Measurements from ENCODE around the gene ADAMTSL3.

Gene ADAMTSL3

GRCh38 chr15:83998486-83998885, 344.6 kb downstream of the ADAMTSL3 start:
- H3K9me3 ChIP-seq (ENCODE audit: insufficient read depth, low read length), result no peaks in the 10 kb centered on the region

DNA sequence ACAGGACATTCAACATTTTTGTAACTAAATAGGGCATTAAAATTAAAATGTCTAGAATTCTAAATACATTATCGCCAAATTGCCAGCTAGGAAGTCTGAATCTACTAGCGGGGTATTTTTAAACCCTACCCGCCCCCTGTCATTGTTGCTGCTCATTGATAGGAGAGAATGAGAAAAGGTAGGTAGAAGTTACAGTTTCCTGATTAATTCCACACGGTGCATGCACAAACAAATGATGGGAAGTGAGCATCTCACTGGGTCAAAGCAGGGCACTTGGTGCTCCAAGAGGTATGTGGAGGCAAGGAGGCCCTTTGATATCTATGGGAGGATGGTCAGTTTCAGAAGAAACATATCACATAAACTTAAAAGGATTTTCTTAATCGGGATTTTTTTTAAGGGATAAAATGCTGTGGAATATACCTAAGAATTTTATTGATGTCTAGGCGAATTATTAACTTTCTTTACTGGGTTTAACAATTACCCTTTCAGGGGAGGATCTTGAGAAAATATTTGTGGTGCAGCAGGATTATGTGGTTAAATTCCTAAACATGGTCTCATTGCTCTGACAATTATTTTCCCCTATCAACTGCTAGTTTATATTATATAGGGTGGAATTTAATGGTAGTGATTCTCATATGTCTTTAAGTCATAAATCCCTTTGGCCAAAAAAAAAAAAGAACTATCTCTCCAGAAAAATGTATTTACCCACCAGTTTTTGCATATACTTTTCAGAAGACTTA, 345.6 kb downstream of the ADAMTSL3 start:
- TF ChIP-seq SUZ12 (IDR thresholded peaks at IDR 0.05; ENCODE audit: extremely low read depth, insufficient read depth, insufficient read length), result no peak
- TF ChIP-seq ZNF274 (IDR thresholded peaks at IDR 0.05; ENCODE audit: low read depth, low read length), result no peak
- no peak for TF ChIP-seq YY1 (IDR thresholded peaks at IDR 0.05; ENCODE audit: insufficient read depth, insufficient read length)
- DNase-seq (ENCODE audit: low read depth, low spot score), result no peak
- Histone ChIP-seq H3K4me1 (ENCODE audit: insufficient read depth, insufficient read length) (no peaks in the 10 kb centered on the region), H3K4me3 (ENCODE audit: insufficient read length, low read depth) (no peak overlapping the region), H3K27me3 (ENCODE audit: insufficient read depth, insufficient read length) (no peaks in the 10 kb centered on the region), H3K9ac (ENCODE audit: insufficient read length, low read depth) (no peak overlapping the region), H3K9me3 (ENCODE audit: insufficient read depth, low read length) (no peaks in the 10 kb centered on the region), H3K36me3 (ENCODE audit: insufficient read depth, insufficient read length, low read length) (no peaks in the 10 kb centered on the region)

More at GRCh38 chr15:83998486-83998885, 344.6 kb downstream of the ADAMTSL3 start:
- Histone ChIP-seq H3K36me3 (ENCODE audit: insufficient read depth, insufficient read length, low read length) (no peaks in the 10 kb centered on the region), H3K27me3 (ENCODE audit: insufficient read depth, insufficient read length) (no peaks in the 10 kb centered on the region), H3K4me1 (ENCODE audit: insufficient read depth, insufficient read length) (no peaks in the 10 kb centered on the region), H3K4me3 (ENCODE audit: insufficient read length, low read depth) (no peak overlapping the region), H3K9ac (ENCODE audit: insufficient read length, low read depth) (no peak overlapping the region)
- no peak for TF ChIP-seq YY1 (IDR thresholded peaks at IDR 0.05; ENCODE audit: insufficient read depth, insufficient read length)
- no peak for TF ChIP-seq SUZ12 (IDR thresholded peaks at IDR 0.05; ENCODE audit: extremely low read depth, insufficient read depth, insufficient read length)
- no peak for TF ChIP-seq ZNF274 (IDR thresholded peaks at IDR 0.05; ENCODE audit: low read depth, low read length)
- no peak for DNase-seq (ENCODE audit: low read depth, low spot score)

DNA sequence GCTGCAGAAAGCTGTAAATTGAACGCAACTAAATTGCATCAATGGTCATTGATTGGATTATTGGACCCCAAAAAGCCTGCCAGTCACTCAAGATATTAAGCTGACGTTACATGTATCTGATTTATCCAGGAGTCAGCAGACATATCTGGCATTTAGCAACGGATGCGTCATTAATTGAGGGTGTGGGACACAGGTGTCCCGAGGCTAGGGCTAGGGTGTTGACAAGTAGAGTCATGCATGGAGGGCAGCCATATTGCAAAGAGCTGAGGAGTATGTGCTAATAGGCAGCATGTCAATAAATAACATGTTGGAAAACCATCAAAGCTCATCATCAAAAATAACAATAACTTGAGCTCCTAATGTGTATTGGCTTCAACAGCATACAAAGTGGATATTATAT, 347.1 kb downstream of the ADAMTSL3 start:
- no peak overlapping the region for H3K4me3 ChIP-seq (ENCODE audit: insufficient read length, low read depth)
- H3K9me3 ChIP-seq (ENCODE audit: insufficient read depth, low read length), result no peaks in the 10 kb centered on the region
- no peak overlapping the region for H3K9ac ChIP-seq (ENCODE audit: insufficient read length, low read depth)
- no peak for DNase-seq (ENCODE audit: low read depth, low spot score)
- H3K4me1 ChIP-seq (ENCODE audit: insufficient read depth, insufficient read length), result no peaks in the 10 kb centered on the region
- TF ChIP-seq SUZ12 (IDR thresholded peaks at IDR 0.05; ENCODE audit: extremely low read depth, insufficient read depth, insufficient read length) (no peak), YY1 (IDR thresholded peaks at IDR 0.05; ENCODE audit: insufficient read depth, insufficient read length) (no peak), ZNF274 (IDR thresholded peaks at IDR 0.05; ENCODE audit: low read depth, low read length) (no peak)
- H3K27me3 ChIP-seq (ENCODE audit: insufficient read depth, insufficient read length), result no peaks in the 10 kb centered on the region
- H3K36me3 ChIP-seq (ENCODE audit: insufficient read depth, insufficient read length, low read length), result no peaks in the 10 kb centered on the region

GRCh38 chr15:84001655-84002054, 347.7 kb downstream of the ADAMTSL3 start:
- no peak for DNase-seq (ENCODE audit: low read depth, low spot score)
- no peak overlapping the region for H3K4me3 ChIP-seq (ENCODE audit: insufficient read length, low read depth)
- no peaks in the 10 kb centered on the region for H3K36me3 ChIP-seq (ENCODE audit: insufficient read depth, insufficient read length, low read length)
- H3K27me3 ChIP-seq (ENCODE audit: insufficient read depth, insufficient read length), result no peaks in the 10 kb centered on the region
- TF ChIP-seq ZNF274 (IDR thresholded peaks at IDR 0.05; ENCODE audit: low read depth, low read length), result no peak
- TF ChIP-seq YY1 (IDR thresholded peaks at IDR 0.05; ENCODE audit: insufficient read depth, insufficient read length), result no peak
- no peak for TF ChIP-seq SUZ12 (IDR thresholded peaks at IDR 0.05; ENCODE audit: extremely low read depth, insufficient read depth, insufficient read length)
- H3K9ac ChIP-seq (ENCODE audit: insufficient read length, low read depth), result no peak overlapping the region
- H3K9me3 ChIP-seq (ENCODE audit: insufficient read depth, low read length), result no peaks in the 10 kb centered on the region
- H3K4me1 ChIP-seq (ENCODE audit: insufficient read depth, insufficient read length), result no peaks in the 10 kb centered on the region

DNA sequence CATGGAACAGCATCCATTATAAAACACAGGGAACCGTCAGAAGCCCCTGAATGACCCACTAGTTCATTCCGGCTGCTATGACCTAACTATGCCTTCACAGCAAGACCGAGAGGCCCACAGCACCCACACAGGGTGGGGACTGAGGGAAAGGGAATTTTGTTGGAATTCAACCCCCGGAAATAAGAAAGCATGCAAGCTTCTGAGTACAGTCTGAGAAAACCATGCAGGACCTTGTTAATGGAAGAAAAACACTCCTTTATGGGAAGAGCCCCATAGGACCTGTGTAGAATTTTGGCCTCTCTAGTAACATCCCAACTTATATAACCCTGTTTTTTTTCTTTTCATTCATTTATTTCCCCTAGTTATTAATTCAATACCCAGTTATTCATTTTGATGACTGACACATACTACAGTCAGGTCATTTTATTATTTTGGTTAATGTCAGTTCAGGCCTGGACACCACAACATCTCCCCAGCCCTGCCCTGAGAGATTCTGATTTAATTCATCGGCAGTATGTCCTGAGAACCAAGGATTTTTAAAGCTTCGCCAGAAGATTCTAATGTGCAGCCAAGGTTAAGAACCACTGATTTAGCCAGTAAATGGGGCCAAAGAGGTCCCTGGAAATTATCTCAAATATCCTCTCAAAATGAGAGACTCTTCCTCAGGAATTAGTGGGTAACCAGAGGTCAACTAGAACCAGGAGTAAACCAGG, 350.0 kb downstream of the ADAMTSL3 start:
- Histone ChIP-seq H3K36me3 (ENCODE audit: insufficient read depth, insufficient read length, low read length) (no peaks in the 10 kb centered on the region), H3K4me1 (ENCODE audit: insufficient read depth, insufficient read length) (no peaks in the 10 kb centered on the region), H3K27me3 (ENCODE audit: insufficient read depth, insufficient read length) (no peaks in the 10 kb centered on the region), H3K9me3 (ENCODE audit: insufficient read depth, low read length) (no peaks in the 10 kb centered on the region), H3K9ac (ENCODE audit: insufficient read length, low read depth) (no peak overlapping the region), H3K4me3 (ENCODE audit: insufficient read length, low read depth) (no peak overlapping the region)
- DNase-seq (ENCODE audit: low read depth, low spot score), result no peak
- TF ChIP-seq SUZ12 (IDR thresholded peaks at IDR 0.05; ENCODE audit: extremely low read depth, insufficient read depth, insufficient read length), result no peak
- TF ChIP-seq ZNF274 (IDR thresholded peaks at IDR 0.05; ENCODE audit: low read depth, low read length), result no peak
- TF ChIP-seq YY1 (IDR thresholded peaks at IDR 0.05; ENCODE audit: insufficient read depth, insufficient read length), result no peak

DNA sequence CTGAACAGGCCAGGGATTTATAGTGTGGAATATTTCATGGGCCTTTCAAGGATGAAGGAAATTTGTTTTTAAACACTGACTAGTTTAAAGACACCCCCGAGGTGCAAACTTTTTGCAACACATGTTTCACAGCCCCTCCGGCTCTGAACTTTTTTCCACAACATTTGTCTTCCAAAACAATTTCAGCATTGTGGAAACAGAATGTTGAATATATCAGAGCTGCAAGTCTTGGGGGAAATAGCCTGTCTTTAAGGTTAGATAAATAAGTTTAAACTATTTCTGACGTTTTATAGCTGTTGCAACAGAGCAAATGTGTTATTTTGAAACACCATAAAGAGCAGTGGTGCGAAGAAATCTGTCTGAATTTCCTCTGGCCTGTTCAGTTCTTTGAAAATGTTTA, 352.5 kb downstream of the ADAMTSL3 start:
- no peaks in the 10 kb centered on the region for H3K27me3 ChIP-seq (ENCODE audit: insufficient read depth, insufficient read length)
- no peak overlapping the region for H3K9ac ChIP-seq (ENCODE audit: insufficient read length, low read depth)
- no peak overlapping the region for H3K4me3 ChIP-seq (ENCODE audit: insufficient read length, low read depth)
- no peaks in the 10 kb centered on the region for H3K36me3 ChIP-seq (ENCODE audit: insufficient read depth, insufficient read length, low read length)
- H3K9me3 ChIP-seq (ENCODE audit: insufficient read depth, low read length), result no peaks in the 10 kb centered on the region
- DNase-seq (ENCODE audit: low read depth, low spot score), result no peak
- no peaks in the 10 kb centered on the region for H3K4me1 ChIP-seq (ENCODE audit: insufficient read depth, insufficient read length)
- TF ChIP-seq YY1 (IDR thresholded peaks at IDR 0.05; ENCODE audit: insufficient read depth, insufficient read length), result no peak
- TF ChIP-seq SUZ12 (IDR thresholded peaks at IDR 0.05; ENCODE audit: extremely low read depth, insufficient read depth, insufficient read length), result no peak
- TF ChIP-seq ZNF274 (IDR thresholded peaks at IDR 0.05; ENCODE audit: low read depth, low read length), result no peak

GRCh38 chr15:84009616-84010015, 355.7 kb downstream of the ADAMTSL3 start:
- no peak for TF ChIP-seq ZNF274 (IDR thresholded peaks at IDR 0.05; ENCODE audit: low read depth, low read length)
- no peak for TF ChIP-seq YY1 (IDR thresholded peaks at IDR 0.05; ENCODE audit: insufficient read depth, insufficient read length)
- no peak for TF ChIP-seq SUZ12 (IDR thresholded peaks at IDR 0.05; ENCODE audit: extremely low read depth, insufficient read depth, insufficient read length)
- H3K4me3 ChIP-seq (ENCODE audit: insufficient read length, low read depth), result no peak overlapping the region
- H3K36me3 ChIP-seq (ENCODE audit: insufficient read depth, insufficient read length, low read length), result no peaks in the 10 kb centered on the region
- DNase-seq (ENCODE audit: low read depth, low spot score), result no peak
- no peak overlapping the region for H3K9ac ChIP-seq (ENCODE audit: insufficient read length, low read depth)
- H3K4me1 ChIP-seq (ENCODE audit: insufficient read depth, insufficient read length), result no peaks in the 10 kb centered on the region
- no peaks in the 10 kb centered on the region for H3K27me3 ChIP-seq (ENCODE audit: insufficient read depth, insufficient read length)
- peaks cover 9% of the 10 kb centered on the region; the same call in 1 of the 2 replicates for H3K9me3 ChIP-seq (ENCODE audit: insufficient read depth, low read length)
